Nephron progenitor cell (in vitro differentiated cells): ENCODE data around the gene PPP1R14D.

Experiments used
- DNase-seq: peaks from one replicate; pipeline ENCODE4 v3.0.0; 2021
- H3K27ac Mint-ChIP-seq: 2 replicates; pipeline ENCODE4 v1.8.0; 2021; ENCODE audit warnings: mild to moderate bottlenecking, moderate library complexity, mixed read lengths
- H3K27me3 Mint-ChIP-seq: 2 replicates; pipeline ENCODE4 v1.8.0; 2021; ENCODE audit warnings: mild to moderate bottlenecking, low read depth, mixed read lengths; ENCODE audit not compliant: poor library complexity
- H3K36me3 Mint-ChIP-seq: 2 replicates; pipeline ENCODE4 v1.8.0; 2021; ENCODE audit warnings: low read depth, mixed read lengths
- H3K4me1 Mint-ChIP-seq: 2 replicates; pipeline ENCODE4 v1.8.0; 2021; ENCODE audit warnings: mixed read lengths
- H3K4me3 Mint-ChIP-seq: 2 replicates; pipeline ENCODE4 v1.8.0; 2021; ENCODE audit warnings: mild to moderate bottlenecking, moderate library complexity, mixed read lengths
- H3K9me3 Mint-ChIP-seq: 2 replicates; pipeline ENCODE4 v1.8.0; 2021; ENCODE audit warnings: mild to moderate bottlenecking, moderate library complexity, mixed read lengths
- TF ChIP-seq, protein P1 (sequence below): fragments of 200-600 bp; sonication (generic); IDR thresholded peaks from 2 replicates; pipeline ENCODE4 v1.5.0; 2021; ENCODE audit warnings: antibody characterized with exemption

The PPP1R14D gene, protein sequence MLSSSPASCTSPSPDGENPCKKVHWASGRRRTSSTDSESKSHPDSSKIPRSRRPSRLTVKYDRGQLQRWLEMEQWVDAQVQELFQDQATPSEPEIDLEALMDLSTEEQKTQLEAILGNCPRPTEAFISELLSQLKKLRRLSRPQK

DNA sequence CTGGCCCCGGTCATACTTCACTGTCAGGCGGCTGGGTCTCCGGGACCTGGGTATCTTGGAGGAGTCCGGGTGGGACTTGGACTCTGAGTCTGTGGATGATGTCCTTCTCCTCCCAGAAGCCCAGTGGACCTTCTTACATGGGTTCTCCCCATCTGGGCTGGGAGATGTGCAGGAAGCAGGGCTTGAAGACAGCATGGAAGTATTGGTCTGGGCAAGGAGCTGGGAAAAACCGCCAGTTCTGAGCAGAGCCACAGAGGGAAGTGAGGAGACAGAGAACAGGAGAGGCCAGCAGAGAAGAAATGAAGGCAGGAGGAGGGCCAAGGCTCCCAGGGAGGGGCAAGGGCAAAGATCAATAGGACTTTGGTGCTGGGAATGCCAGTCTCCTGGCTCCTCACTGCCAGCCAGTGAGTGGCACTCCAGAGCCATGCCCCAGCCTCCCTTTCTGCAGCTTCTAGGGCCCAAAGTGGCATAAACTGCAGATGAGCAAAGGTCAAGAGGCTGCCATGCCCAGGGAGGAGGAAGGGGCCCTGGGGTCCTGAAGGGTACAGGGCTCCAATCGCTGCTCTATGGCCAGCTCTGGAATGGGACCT, at the start of gene PPP1R14D:
Gene PPP1R14D (minus strand): TSS at position 262 of the 590 bp plus-strand sequence. CDS start 67 bp downstream, at position 195.
- H3K27me3 Mint-ChIP-seq: peaks cover 14% of the 10 kb centered on the region
- H3K4me3 Mint-ChIP-seq: no peak within 1 kb of the TSS
- H3K4me1 Mint-ChIP-seq: peaks cover 10% of the 10 kb centered on the region
- H3K9me3 Mint-ChIP-seq: no peaks in the 10 kb centered on the region
- DNase-seq: no peak
- TF ChIP-seq, protein P1, sequence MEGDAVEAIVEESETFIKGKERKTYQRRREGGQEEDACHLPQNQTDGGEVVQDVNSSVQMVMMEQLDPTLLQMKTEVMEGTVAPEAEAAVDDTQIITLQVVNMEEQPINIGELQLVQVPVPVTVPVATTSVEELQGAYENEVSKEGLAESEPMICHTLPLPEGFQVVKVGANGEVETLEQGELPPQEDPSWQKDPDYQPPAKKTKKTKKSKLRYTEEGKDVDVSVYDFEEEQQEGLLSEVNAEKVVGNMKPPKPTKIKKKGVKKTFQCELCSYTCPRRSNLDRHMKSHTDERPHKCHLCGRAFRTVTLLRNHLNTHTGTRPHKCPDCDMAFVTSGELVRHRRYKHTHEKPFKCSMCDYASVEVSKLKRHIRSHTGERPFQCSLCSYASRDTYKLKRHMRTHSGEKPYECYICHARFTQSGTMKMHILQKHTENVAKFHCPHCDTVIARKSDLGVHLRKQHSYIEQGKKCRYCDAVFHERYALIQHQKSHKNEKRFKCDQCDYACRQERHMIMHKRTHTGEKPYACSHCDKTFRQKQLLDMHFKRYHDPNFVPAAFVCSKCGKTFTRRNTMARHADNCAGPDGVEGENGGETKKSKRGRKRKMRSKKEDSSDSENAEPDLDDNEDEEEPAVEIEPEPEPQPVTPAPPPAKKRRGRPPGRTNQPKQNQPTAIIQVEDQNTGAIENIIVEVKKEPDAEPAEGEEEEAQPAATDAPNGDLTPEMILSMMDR: no peak
- H3K27ac Mint-ChIP-seq: no peak within 1 kb of the TSS
- H3K36me3 Mint-ChIP-seq: no peaks in the 10 kb centered on the region

DNA sequence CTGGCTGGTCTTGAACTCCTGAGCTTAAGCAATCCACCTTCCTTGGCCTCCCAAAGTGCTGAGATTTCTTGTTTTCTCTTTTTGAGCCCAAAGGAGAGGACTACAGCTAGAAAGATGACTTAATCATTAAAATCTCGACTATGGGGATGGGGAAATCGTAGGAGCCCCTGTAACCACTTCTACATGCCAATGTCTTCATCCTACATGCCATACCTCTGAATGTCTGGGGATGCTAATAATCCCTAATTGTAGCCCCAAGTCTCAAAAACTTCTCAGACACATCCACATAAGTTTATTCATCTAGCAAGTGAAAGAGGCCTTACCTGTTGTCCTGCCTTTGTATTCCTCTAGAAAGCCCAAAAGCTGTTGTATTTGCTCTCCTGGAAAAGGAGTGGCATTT, 49.2 kb upstream of the PPP1R14D start:
- peaks cover 6% of the 10 kb centered on the region for H3K4me1 Mint-ChIP-seq
- H3K36me3 Mint-ChIP-seq: no peaks in the 10 kb centered on the region
- DNase-seq: no peak
- H3K27ac Mint-ChIP-seq: no peak overlapping the region
- peaks cover 12% of the 10 kb centered on the region for H3K27me3 Mint-ChIP-seq
- H3K9me3 Mint-ChIP-seq: peaks cover 4% of the 10 kb centered on the region
- TF ChIP-seq, protein P1: no peak
- no peak overlapping the region for H3K4me3 Mint-ChIP-seq

DNA sequence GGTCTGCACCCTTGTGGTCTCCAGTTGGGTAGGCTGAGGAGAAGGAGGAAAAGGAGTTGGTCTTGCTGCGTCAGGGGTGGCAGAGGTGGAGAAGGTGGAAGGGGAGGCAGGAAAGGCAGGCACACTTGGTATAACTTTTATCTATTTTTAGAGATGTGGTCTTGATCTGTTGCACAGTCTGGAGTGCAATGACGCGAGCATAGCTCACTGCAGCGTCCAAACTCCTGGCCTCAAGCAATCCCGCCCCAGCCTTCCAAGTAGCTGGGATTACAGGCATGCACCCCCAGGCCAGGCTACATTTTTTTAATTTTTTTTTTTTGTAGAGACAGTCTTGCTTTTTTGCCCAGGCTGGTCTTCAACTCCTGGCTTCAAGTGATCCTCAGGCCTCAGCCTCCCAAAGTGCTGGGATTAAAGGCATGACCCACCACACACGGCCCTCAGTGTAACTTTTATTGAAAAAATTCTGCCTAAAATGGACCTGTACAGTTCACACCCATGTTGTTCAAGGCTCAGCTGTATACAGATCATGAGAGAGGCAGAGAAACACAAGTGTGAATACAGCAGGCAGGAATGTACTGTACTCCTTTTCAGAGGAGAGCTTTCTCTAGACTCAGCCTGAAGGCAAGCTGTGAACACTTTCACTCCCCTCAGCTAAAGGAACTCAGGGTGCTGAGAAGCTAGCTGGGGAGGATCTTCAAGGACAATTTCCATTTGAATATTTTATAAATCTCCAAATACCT, 47.7 kb upstream of the PPP1R14D start:
- Mint-ChIP-seq H3K4me3 (no peak overlapping the region), H3K27me3 (peaks cover 16% of the 10 kb centered on the region), H3K4me1 (peaks cover 15% of the 10 kb centered on the region), H3K36me3 (no peaks in the 10 kb centered on the region), H3K9me3 (no peaks in the 10 kb centered on the region), H3K27ac (no peak overlapping the region)
- TF ChIP-seq, protein P1: no peak
- DNase-seq: no peak

DNA sequence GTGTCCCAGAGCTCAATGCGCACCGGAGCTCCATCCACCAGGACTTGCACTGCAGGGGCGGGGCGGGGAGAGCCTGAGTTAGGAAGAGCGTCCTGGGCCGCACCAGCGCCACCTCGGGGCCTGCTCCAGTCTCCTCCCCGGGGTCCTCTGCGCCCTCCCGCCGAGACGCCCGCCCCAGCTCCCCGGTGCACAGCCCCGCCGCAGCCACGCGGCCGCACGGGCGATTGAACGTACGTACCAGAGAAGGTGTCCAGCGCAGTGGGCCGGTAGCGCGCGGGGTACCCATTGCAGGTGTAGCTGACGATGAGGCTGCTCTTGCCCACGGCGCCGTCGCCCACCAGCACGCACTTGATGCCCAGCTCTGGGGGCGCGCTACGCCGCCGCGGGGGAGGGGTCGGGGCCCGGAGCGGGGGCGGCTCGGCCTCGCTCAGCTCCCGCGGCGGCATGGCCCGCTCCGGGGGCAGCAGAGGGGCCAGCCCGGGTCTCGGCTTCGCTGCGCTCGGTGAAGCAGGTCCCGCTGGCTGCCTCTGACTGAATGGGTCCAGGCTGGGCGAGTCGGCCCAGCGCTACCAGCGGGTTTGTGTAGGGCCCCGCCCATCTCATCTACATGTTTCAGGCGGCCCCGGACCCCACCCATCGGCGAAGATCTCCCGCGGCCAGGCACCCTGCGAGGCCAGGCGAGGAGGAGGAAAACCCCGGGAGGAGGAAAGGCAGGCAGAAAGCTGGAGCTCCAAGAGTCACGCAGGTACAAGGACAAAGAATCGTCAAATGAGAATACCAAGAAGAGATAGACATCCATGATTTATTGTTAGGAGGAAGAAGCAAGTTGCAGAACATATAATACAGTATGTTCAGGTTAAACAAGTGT, 45.4 kb upstream of the PPP1R14D start, which contains the start of gene RHOV:
Gene RHOV (minus strand): TSS at position 541 of the 868 bp plus-strand sequence. CDS start 95 bp downstream, at position 446.
- DNase-seq: peak; percentile 81
- peak within 1 kb of the TSS; percentile 80 for H3K4me3 Mint-ChIP-seq

More for the DNA sequence above, 45.4 kb upstream of the PPP1R14D start, which contains the start of gene RHOV:
- TF ChIP-seq, protein P1: no peak
- no peaks in the 10 kb centered on the region for H3K36me3 Mint-ChIP-seq
- H3K27ac Mint-ChIP-seq: no peak within 1 kb of the TSS
- no peaks in the 10 kb centered on the region for H3K9me3 Mint-ChIP-seq
- peaks cover 24% of the 10 kb centered on the region for H3K27me3 Mint-ChIP-seq
- H3K4me1 Mint-ChIP-seq: peaks cover 15% of the 10 kb centered on the region
